ENCODE data around the gene WDR82. TPM values are rescaled to one million over a fixed set of nuclear protein-coding genes. Genes with fewer than 3 reads are reported as not detected.

WDR82 gene
- total RNA-seq, 1 donor from 2014 or later: 69.7 TPM

DNA sequence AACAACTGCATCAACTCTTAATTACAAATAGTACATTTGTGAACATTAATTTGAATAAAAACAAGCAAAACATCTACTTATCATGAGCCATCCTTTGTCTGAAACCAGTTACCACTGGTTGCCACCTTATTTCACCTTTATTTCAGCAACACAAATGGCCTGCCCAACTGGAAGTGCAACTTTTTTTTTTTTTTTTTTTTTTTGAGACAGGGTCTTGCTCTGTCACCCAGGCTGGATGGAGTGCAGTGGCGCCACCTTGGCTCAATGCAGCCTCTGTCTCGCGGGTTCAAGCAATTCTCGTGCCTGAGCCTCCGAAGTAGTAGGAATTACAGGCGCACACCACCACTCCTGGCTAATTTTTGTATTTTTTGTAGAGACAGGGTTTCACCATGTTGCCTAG is 13.1 kb downstream of the WDR82 start:
- intact Hi-C loops (cut with DNase I): no loop called here
- no peak for DNase-seq (ENCODE audit: low spot score)

DNA sequence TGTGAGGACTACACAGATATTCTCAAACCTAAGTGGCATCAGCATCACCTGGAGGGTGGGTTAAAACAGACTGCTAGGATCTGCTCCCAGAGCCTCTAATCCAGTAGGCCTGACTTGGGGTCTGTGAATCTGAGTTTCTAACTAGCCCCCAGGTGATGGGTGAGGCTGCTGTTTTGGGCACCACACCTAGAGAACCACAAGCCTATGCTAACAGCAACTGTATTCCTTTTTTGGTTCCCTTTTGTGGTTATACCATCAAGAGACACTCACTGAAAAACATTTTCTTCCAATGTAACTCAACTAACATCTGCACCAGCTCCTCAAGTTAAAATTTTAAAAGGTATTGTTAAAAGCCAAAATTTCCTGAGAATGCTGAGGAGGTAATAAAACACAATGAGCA is 16.0 kb downstream of the WDR82 start:
- no peak for DNase-seq (ENCODE audit: low spot score)

DNA sequence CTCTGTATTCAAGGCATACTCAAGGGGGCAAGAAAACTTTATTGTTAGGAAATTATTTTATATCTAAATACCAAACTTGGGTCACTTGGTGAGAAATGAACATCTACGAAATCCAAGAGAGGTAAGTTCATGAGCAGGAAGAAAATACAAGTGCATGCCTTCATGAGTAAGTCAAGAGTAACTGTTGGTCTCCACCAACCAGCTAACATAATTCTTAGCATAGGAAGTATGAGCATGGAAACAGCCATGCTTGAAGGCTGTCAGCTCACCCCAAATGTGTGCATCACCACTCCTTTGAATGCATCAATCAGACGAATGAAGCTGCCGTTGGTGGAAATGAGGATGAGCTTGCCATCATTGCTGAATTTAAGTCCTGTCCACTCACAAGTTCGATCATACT is 19.0 kb downstream of the WDR82 start:
- intact Hi-C loops (cut with DNase I): no loop called here
- DNase-seq (ENCODE audit: low spot score): no peak

More for the DNA sequence above, 16.0 kb downstream of the WDR82 start:
- intact Hi-C loops (cut with DNase I): no loop called here

DNA sequence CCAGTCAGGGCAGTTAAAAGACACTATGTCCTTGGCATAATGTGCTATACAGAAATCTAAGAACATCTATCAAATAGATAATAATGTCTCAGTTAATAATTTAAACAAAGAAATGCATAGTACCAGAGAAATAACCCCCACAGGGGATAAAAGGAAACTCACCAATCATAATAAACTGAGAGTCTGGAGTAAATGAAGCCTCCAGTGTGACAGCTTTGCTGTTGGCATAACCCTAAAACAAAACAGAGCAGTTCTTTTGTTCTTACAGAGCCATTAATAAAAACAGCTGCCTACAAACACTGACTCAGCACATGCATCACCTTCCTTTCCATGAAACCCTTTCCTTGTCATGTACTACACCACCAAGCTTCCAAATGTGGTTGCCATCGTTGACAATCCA is 19.4 kb downstream of the WDR82 start:
- DNase-seq (ENCODE audit: low spot score): no peak

DNA sequence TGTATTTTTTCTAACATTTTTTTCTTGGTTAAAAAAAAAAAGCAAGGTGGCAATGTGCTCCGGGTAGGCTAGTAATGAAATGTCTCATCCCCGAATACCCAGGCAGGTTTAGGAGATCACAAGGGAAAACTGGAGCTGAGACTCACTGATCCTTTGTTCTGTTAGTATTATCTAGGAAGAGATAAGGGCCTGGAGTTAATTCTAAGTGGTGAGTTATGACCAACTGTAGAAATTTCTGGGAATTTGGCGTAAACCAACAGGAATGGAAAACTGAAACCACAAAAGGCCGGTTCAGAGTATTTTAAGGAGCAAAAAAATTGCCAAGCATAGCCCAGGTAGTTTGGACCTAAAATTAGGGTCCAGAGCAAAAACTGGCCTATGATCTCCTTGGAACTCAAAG is 20.5 kb downstream of the WDR82 start:
- no peak for DNase-seq (ENCODE audit: low spot score)
- intact Hi-C loops (cut with DNase I): no loop called here

More for the DNA sequence above, 19.4 kb downstream of the WDR82 start:
- intact Hi-C loops (cut with DNase I): no loop called here

DNA sequence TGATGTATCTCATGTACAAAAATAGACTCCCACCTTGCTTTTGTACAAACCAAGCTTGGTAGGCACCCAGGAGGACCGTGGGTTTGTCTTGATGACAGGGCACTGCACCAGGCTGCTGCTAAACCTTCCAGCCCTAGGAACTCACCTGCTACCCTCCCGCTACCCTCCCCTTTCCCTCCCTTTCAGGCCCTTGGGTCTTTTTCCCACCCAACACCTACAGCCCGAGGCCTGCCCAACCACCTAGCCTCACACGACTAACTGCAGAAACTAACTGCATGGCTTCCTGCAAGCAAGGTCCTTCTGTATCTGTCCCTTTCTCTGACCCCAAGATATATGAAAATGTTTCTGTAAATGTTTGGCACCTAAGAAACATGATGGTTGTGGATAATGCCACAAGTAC is 21.8 kb downstream of the WDR82 start:
- intact Hi-C loops (cut with DNase I): no loop called here
- DNase-seq (ENCODE audit: low spot score): no peak

DNA sequence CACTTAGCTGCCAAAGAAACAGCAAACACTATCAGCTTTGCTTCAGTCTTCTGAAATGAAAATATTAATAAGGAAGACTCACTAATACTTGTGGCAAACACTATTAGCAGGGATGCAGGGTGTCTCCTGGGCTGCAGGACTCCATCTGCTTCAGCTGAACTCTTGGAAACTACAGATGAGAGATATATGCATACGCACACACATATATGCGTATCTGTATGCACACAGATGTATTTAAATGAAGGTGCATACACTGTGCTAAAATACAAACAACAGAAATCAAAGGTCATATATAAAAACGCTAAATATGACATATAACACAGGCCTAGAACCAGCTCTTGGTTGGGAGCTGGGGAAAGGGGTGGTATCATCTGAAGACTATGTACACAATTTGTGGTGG is 22.3 kb downstream of the WDR82 start:
- intact Hi-C loops (cut with DNase I): no loop called here
- DNase-seq (ENCODE audit: low spot score): no peak

DNA sequence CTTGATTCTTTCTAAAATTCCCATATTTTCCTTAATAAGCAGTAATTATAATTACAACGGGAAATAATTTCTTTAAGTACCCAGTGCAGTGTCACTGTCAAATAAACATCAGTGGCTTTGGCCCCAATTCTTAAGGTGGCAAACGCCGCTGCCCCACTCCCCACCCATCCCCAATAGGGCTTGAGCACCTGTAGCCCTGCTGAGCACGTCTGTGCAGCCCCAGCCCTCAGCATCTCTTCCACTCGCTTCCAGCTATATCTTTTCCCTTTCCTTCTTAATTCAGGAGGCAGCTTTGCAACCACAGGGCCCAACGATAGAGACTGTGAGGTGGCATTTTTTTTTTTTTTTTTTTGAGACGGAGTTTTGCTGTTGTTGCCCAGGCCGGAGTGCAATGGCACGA is 23.8 kb downstream of the WDR82 start:
- no peak for DNase-seq (ENCODE audit: low spot score)
- intact Hi-C loops (cut with DNase I): no loop called here

DNA sequence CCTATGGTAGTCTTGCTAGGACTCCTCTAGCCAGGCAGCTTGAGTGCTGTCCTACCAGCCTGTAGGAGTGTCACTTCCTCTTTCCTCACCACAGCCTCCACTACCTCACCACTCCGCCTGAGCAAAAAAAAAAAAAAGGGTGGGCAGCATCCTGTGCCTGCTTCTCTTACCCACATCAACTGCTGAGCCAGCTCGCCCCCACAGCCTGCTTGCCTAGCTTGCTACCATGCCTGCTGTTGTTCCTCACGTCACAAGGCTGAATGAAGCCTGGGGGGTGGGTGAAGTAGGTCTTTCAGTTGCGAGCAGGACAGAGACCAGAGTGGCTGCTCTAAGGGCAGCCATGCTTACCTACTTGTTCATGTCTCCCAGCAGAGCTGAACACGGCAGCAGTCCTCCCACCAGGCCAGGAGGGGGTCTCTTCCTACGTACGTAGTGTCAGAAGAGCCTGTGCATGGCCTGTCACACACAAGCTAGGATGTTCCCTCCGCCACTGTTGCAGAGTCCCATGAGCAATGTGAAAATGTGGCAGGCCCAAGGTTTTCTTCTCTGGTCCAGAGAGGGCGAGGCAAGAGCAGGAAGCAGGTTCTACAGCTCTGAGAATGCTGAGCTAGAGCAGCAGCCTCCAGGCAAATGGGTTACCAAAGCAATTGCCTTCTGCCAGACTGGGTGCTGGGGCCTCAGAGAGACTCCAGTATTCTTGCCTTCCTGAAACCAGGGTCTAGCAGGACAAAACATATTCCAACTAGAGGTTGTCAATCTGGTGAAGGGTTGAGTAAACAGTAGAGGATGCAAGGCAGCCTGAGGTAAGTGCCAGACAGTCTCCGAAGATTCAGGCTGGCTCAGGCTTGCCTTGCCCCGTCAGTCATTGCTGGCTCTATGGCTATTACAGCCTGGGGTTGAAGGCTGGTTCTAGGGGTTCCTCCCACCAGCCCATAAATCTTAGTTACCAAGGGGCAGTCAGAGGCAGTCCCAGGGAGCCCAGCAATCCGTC is 24.8 kb downstream of the WDR82 start:
- intact Hi-C loops (cut with DNase I): no loop called here
- no peak for DNase-seq (ENCODE audit: low spot score)

DNA sequence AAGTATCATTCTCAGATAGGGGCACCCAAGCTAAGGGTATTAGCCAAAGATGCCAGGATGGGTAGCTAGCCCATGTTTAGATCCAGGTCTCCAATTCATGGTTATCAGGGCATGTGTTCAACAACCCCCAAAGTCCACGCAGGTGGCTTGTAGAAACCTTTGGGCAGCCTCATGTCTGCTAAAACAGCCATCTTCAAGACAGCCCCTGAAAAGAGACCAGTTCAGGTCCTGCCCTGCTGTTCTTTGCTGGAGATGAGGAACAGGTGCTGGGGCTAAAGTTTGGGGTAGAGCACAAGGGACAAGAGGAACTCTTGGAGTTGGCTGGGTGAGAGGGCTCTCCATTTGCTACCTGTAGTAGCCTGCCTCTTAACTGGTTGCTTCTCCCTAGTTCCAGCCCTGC is 28.3 kb downstream of the WDR82 start:
- intact Hi-C loops (cut with DNase I): no loop called here
- DNase-seq (ENCODE audit: low spot score): no peak

DNA sequence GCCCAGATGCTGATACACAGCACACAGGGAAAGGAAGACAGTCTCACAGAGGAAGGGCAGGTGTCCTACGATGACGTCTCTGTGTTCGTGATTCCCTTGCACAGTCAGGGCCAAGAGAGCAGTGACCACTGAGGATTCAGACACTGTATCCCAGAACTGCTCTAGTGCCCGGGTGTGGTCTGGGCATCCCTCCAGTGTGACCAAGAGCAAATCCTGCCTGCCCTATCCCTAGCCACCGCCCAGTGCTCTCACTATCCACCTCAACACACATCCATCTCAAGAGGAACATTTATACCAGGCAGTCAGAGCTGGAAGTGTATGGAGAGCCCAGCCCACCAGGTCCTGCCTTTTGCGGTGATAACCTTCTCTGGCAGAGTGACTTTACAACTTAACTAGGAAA is 28.8 kb downstream of the WDR82 start:
- intact Hi-C loops (cut with DNase I): no loop called here
- DNase-seq (ENCODE audit: low spot score): no peak

DNA sequence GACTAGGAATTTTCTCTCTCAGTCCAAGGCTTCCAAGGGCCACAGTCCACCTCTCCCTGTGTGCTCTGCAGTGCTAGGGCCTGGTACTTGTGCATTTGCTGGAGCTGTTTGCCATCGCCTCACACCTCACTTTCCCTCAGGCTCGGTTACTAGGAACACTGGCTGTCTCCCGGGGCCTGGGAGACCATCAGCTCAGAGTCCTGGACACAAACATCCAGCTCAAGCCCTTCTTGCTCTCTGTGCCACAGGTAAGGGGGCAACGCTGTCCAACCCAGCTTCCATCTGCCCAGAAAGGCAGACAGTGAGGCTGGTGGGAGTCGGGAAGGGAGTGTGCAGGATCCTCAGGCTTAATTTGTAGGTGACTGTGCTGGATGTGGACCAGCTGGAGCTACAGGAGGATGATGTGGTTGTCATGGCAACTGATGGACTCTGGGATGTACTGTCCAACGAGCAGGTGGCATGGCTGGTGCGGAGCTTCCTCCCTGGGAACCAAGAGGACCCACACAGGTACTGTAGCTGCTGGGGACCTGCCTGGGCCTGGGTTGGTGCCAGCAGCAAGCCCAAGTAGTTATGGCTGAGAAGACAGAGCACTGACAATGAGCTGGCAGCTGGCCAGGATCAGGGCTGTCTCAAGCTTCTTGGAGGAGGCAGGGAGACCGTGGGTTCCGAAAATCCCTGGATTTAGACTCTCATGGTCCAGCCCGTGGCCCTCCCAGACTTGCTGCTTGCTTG is 29.5 kb downstream of the WDR82 start:
- DNase-seq (ENCODE audit: low spot score): no peak
- intact Hi-C loops (cut with DNase I): no loop called here

DNA sequence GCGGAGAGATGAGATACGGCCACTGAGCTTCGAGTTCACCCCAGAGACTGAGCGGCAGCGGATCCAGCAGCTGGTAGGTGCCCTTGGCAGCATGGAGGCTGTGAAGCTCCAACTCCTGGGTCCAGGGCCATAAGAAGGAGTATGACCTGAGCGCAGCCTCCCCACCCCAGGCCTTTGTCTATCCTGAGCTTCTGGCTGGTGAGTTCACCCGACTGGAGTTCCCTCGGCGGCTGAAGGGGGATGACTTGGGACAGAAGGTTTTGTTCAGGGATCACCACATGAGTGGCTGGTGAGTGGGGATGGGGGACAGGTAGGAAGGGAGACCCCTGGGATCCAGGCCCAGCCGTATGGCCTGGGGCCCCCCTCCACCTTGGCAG is 30.3 kb downstream of the WDR82 start:
- DNase-seq (ENCODE audit: low spot score): no peak
- intact Hi-C loops (cut with DNase I): no loop called here

DNA sequence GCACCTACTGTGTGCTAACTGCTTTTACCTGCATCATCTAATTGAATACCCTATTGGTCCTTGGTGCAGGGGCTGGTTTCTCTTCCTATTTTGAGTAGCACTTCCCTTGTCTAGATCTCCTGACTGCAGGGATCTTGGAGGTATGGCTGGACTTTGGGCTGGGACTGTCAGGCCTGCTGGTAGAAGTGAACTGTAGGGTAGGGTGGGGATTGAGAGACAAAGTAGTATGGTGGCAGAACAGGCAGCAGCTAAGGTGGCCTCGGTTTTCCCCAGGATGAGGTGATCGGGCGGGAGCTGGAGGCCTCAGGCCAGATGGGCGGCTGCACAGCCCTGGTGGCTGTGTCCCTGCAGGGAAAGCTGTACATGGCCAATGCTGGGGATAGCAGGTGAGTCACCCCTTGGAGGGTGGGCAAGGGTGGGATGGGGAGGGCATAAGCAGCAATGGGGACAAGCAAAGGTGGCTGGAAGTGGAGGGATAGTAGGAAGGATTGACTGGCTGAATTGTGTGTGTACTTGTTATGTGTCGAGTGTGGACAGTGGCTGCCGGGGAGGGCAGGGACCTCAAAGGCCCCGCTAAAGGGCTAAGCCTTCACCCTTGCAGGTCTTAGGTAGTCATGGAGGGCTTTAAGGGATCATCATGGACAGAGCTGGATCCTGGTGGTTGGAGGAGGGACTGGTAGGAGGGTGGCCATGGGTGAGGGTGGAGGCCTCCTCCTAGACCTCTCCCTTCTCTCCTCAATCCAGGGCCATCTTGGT is 30.9 kb downstream of the WDR82 start:
- intact Hi-C loops (cut with DNase I): no loop called here
- no peak for DNase-seq (ENCODE audit: low spot score)

DNA sequence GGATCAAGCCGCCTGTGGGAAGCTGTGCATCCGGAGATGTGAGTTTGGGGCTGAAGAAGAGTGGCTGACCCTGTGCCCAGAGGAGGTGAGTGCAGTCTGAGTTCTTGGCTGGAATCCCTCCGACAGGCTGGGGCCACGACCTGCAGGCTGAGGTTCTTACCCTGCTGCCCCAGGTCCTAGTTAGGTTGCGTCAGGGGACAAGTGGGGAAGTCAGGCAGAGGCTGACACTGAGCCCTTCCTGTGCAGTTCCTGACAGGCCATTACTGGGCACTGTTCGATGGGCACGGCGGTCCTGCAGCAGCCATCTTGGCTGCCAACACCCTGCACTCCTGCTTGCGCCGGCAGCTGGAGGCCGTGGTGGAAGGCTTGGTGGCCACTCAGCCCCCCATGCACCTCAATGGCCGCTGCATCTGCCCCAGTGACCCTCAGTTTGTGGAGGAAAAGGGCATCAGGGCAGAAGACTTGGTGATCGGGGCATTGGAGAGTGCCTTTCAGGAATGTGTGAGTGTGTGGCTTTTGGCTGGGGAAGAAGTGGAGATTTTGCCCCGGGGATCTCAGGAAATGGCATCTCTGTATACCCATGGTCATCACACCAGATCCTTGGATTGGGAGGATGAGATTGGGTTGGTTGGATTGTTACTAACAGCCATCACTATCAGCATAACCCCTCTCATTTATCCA is 31.6 kb downstream of the WDR82 start:
- DNase-seq (ENCODE audit: low spot score): peak; percentile 85
- intact Hi-C loops (cut with DNase I): no loop called here

DNA sequence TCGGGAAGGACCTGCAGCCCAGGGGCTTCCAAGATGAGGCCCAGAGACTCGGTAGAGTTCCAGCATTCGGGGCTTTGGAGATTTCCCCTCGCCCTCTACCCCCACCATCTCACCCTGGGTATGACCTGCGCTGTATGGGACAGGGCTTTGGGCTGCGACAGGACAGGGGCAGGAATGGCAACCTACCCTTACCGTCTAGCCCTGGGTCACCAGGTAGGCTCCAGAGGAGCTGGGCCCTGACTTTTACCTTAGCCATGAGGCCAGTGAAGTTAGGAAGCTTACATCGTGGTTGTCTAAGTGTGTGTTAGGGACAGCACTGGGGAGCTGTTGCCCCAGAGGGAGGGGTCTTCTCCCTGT is 32.2 kb downstream of the WDR82 start:
- DNase-seq (ENCODE audit: low spot score): no peak
- intact Hi-C loops (cut with DNase I): no loop called here

DNA sequence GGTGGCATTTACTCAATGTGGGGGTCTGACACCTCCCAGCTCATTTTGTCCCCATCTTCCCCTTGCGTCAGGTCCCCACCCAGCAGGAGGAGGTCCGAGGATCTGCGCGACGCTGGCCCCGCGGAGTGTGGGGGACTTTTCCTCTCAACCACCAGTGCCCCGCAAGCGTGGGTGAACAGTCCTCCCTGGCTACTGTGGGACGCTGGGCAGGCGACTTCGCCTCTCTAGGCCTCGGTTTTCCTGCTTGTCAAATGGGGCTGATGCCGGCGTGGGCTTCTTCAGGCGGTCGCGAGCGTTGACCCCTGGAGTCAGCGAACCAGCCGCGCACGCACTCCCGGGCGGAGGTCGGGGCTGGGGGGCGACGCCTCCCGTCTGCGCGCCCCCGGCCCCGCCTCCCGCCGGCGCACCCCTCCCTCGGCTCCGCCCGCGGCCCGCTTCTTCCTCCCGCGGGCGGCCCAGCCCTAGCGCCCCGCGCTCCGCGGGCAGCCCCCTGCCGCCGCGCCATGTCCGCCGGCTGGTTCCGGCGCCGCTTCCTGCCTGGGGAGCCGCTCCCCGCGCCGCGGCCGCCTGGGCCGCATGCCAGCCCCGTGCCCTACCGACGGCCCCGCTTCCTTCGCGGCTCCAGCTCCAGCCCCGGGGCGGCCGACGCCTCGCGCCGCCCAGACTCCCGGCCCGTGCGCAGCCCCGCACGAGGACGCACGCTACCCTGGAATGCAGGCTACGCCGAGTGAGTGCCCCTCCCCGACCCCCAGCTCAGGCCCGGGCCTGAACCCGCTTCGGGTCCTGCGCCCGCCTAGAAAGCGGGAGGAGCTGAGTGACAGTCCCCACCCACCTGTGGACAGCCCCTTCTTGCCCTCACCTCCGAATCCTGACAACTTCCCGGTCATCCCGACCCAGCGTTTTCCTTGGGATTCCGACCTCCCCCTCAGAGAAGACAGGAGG is 32.9 kb downstream of the WDR82 start, which contains the start of gene PPM1M:
PPM1M (plus strand) TSS at position 438 of the 942 bp plus-strand sequence; CDS start at position 504, 66 bp downstream.
- intact Hi-C loops (cut with DNase I): no loop called here
- DNase-seq (ENCODE audit: low spot score): peak; percentile 82

DNA sequence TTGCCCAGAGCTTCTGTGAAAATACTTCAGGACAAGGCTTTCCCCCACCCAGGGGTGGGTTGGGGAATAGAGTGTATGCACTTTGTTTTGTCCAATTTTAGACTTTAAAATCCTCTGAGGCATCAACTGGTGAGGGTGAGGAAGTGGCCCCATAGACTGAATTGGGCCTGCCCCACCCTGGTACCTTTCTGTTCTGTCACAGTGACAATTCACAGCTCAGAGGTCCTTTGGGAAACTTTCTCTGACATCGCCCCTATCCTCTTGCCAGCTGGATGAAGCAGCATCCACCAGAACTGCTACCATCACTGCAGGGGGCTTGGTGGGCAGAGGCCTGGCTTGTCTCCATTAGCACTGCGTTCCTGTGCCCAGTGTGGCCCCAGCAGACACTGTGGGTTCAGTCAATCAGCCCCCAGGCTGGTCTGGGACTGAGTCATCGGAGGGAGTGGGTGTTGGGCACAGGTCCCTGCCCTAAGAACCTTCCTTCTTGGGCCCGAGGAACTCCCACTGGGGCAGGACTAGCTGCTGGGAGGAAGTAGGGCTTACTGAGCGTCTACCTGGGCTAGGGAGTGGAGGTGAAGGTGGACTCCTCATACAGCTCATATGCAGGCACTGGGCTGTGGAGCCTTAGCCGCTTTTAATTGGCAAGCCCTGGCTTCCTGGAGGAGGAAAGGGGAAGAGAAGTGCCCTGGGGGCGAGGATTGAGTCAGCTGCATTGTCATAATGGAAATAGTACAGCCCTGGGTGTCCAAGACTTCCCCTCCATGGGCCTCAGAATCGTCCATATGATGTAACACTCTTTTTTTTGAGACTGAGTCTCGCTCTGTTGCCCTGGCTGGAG is 34.4 kb downstream of the WDR82 start:
- intact Hi-C loops (cut with DNase I): no loop called here
- peak; percentile 84 for DNase-seq (ENCODE audit: low spot score)

All from cardiac septum (tissue), 1 donor.